Left colon (tissue), 2 donors: Measurements from ENCODE around the gene GPR150. TPM values are rescaled to one million over a fixed set of nuclear protein-coding genes. Genes with fewer than 3 reads are reported as not detected.

Experiments used
- ATAC-seq: fragments of 200-7000 bp; cut with Tn5 transposase; one replicate; pipeline ENCODE4 v1.9.1; 2020; ENCODE audit warnings: mild to moderate bottlenecking, moderate library complexity
- DNase-seq, 2 donors: peaks; one replicate each; pipeline ENCODE4 v3.0.0-alpha.2; 2020
- intact Hi-C, 2 donors: fragments of 100-400 bp; cut with DNase I in 1 of 2; cut with micrococcal nuclease in 1 of 2; formaldehyde crosslinking; loops; one replicate each; pipeline versions ENCODE4 v1.11.2 to v1.14.0; 2022; cut with DNase I, micrococcal nuclease
- long read RNA-seq: library from polyadenylated mRNA; unstranded; transcript quantifications from one replicate; pipeline ENCODE4 v2.0.0, GENCODE V29; 2021
- total RNA-seq, 2 donors: library from RNA; stranded (reverse); fragmentation: NEBNext Ultra II Directional; extraction: Animal tissue kit (Norgen Biotek cat#: 25700); gene quantifications; one replicate each; pipeline ENCODE4 v1.2.1, GENCODE V29; 2021
- donor health status: DM: no; HTN: no; CAD: no.
- donor health status: DM: yes; HTN: yes; CAD: no.

GPR150 gene
- under 1 TPM; 0.37 to 0.45 TPM for total RNA-seq
- long read RNA-seq, partial matches to known transcripts: 0 of 2 reads
- long read RNA-seq, other reads (novel, unspliced or antisense): 2 of 2 reads

DNA sequence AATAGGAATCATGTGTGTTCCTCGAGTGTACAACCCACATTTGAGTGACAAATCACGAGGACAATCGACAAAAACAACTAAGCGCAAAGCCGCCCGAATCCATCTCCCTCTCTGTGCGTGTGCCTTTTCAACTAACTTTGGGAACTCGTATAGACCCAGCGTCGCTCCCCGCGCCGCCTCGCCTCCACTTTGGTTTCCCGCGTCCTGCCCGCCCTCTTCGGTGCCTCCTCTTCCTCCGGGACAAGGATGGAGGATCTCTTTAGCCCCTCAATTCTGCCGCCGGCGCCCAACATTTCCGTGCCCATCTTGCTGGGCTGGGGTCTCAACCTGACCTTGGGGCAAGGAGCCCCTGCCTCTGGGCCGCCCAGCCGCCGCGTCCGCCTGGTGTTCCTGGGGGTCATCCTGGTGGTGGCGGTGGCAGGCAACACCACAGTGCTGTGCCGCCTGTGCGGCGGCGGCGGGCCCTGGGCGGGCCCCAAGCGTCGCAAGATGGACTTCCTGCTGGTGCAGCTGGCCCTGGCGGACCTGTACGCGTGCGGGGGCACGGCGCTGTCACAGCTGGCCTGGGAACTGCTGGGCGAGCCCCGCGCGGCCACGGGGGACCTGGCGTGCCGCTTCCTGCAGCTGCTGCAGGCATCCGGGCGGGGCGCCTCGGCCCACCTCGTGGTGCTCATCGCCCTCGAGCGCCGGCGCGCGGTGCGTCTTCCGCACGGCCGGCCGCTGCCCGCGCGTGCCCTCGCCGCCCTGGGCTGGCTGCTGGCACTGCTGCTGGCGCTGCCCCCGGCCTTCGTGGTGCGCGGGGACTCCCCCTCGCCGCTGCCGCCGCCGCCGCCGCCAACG, at the start of gene GPR150:
Gene GPR150 (plus strand): TSS at position 58 of the 840 bp plus-strand sequence. CDS start 189 bp downstream, at position 247.
- ATAC-seq (peak; percentile 75), DNase-seq (peak; percentile 58 to 75)
- intact Hi-C loops: no loop called here

DNA sequence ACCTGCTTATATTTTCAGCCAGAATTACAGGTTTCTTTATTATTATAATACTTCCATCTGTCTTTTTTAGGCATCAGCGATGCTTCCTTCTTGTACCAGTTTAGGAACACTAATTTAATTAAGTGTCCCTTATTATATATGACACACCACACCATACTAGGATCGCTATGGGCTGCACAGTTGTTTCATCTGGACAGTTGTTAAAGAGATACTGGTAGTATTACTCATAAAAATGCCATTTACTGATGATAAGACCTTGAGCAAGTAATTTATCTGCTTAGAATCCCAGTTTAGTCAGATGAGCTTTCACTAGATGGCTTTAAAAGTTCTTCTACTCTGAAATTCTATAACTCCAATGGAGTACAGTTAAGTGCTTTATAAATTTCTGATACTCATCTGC, 47.9 kb upstream of the GPR150 start:
- ATAC-seq: no peak
- intact Hi-C loops: no loop called here

GRCh38 chr5:95581576-95581975, 38.3 kb upstream of the GPR150 start:
- intact Hi-C loops: no loop called here
- no peak for ATAC-seq
- DNase-seq: no peak

More for the DNA sequence above, 47.9 kb upstream of the GPR150 start:
- no peak for DNase-seq

DNA sequence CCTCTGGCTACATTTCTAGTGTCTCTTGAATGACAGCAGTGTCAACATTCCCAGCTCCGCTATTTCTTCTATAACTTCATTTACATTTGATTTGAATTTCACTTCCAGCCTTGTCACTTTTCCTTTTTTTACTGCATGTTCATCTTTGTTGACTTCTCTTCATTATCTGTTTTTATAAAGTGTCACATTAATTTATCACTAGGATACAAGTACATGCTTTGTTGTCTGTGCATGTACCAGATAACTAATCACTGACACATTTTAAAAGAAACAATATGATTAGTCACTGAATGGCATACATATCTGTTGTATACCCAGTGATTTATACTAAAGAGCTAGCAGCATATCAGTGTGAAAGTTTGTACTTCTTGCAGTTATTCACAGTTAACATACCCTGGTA, 35.9 kb upstream of the GPR150 start:
- intact Hi-C loops: no loop called here
- DNase-seq (no peak), ATAC-seq (no peak)

DNA sequence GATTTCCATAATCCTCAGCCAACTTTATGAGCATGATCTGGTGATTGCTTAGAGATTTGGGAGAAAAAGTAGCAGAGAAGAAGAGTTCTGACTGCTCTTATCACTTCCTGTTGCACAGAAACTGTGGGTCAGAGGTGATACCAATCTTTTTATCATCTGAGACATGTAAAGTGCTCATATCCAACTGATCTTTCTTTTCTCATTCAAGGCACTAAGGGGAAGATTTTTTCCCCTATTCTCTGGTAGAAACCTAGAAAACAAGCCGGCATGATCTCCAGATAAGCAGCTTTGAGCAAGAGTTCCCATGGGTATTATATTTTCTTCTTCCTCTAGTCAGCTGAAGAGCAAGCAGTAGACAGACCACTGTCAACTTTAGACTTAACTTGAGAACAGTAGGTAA, 29.0 kb upstream of the GPR150 start:
- ATAC-seq: no peak
- intact Hi-C loops: no loop called here
- DNase-seq: no peak

- intact Hi-C loops: no loop called here
- no peak for ATAC-seq
- no peak for DNase-seq
Observed at GRCh38 chr5:95591490-95591901, 28.4 kb upstream of the GPR150 start.

DNA sequence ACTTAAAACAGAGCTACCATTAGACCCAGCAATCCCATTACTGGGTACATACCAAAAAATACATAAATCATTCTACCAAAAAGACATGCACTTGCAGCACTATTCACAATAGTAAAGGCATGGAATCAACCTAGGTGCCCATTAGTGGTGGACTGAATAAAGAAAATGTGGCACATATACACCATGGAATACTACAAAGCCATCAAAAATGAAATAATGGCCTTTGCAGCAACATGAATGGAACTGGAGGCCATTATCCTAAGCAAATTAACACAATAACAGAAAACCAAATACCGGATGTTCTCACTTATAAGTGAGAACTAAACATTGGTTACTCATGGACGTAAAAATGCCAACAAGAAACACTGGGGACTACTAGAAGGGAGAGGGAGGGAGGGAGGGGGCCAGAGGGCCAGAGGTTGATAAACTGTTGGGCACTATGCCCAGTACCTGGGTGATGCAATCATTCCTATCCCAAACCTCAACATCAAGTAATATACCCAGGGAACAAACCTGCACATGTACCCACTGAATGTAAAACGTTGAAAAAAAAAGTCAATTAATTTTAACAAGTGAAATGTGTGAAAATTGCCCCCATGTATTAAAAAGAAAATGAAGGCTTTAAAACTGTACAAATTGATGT, 24.5 kb upstream of the GPR150 start:
- DNase-seq: no peak
- intact Hi-C loops: no loop called here
- ATAC-seq: no peak

- no peak for ATAC-seq
- intact Hi-C loops: no loop called here
- no peak for DNase-seq
Observed at GRCh38 chr5:95599252-95599651, 20.6 kb upstream of the GPR150 start.

- no peak for ATAC-seq
- intact Hi-C loops: no loop called here
- DNase-seq: no peak
Observed at GRCh38 chr5:95600557-95600956, 19.3 kb upstream of the GPR150 start.

DNA sequence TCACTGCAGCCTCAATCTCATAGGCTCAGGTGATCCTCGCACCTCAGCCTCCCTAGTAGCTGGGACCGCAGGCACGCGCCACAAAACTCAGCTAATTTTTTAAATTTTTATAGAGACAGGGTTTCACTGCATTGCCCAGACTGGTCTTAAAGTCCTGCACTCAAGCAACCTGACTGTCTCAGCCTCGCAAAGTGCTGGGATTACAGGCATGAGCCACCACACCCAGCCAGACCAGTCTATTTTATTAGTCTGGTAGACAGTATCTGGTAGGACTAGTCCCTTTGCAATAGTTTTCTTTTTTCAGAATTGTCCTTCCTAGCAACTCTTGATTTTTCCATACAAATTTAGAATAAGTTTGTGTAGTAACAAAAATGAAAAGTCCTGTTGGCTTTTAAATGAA, 14.1 kb upstream of the GPR150 start:
- intact Hi-C loops: no loop called here
- DNase-seq (peak in 1 of 2 donors; percentile 6), ATAC-seq (peak; percentile 64)

GRCh38 chr5:95606419-95606818, 13.5 kb upstream of the GPR150 start:
- DNase-seq: no peak
- no peak for ATAC-seq
- intact Hi-C loops: no loop called here

DNA sequence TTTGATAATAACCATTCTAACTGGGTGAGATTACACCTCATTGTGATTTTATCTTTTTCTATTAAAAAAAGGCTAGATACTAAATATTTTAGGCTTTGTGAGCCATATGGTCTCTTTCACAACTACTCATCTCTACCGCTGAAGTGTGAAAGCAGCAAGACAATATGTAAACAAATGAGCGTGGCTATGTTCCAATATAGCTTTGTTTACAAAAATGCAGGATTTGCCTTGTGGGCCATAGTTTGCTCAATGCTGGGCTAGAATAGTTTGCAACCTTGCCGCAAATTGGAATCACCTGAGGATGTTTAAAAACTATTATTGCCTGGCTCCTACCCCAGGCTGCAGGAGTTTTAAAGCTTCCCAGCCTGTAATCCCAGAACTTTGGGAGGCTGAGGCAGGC, 10.2 kb upstream of the GPR150 start:
- intact Hi-C loops: no loop called here
- ATAC-seq (no peak), DNase-seq (no peak)

DNA sequence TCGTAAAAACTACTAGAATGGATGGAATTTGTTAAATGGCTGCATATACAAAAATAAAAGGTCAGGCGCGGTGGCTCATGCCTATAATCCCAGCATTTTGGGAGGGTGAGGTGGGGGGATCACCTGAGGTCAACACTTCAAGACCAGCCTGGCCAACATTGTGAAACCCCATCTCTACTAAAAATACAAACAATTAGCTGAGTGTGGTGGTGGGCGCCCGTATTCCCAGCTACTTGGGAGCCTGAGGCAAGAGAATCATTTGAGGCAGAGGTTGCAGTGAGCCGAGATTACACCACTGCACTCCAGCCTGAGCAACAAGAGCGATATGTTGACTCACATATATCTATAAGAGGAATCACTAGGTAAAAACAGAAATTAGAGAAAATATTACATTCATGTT, 9.3 kb upstream of the GPR150 start:
- ATAC-seq (no peak), DNase-seq (no peak)
- intact Hi-C loops: no loop called here

DNA sequence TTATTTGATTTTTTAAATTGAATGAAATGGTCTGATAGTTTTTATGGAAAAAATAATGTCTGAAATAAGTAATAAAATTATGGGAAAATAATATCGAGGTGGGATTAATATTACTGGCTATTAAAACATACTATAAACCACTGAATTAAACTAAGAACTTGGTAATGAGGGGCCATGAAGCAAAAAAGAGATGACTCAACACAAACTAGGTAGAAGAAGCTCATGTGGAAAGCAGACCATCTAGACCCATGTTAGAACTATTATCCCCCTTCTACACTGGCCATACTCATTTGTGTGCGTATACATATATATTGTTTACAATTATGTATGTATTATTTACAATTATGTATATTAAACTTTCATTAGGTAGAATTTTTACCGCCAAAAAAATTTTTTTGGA, 8.5 kb upstream of the GPR150 start:
- intact Hi-C loops: no loop called here
- DNase-seq: no peak
- no peak for ATAC-seq

GRCh38 chr5:95613514-95613913, 6.4 kb upstream of the GPR150 start:
- no peak for DNase-seq
- intact Hi-C loops: no loop called here
- ATAC-seq: no peak

- ATAC-seq (no peak), DNase-seq (no peak)
- intact Hi-C loops: no loop called here
Observed at GRCh38 chr5:95615164-95615467, 4.8 kb upstream of the GPR150 start.

DNA sequence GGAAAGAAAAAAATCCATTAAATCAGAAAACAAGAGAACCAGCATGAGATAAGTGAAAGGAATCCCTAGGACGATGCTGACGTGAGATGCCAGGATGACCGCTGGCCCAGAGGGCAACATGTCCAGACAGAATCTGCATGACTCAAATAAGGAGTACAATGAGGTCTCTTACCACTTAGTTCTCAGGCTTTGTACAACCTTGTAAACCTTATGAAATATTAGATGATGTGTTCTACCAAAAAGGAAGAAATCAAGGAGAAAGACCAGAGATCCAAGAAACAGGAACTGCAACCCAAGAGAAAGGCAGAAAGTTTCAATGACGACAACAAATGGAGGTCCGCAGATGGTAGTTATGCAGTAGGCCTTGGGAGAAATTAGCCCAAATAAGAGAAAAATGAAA, 2.8 kb upstream of the GPR150 start:
- DNase-seq (no peak), ATAC-seq (no peak)
- intact Hi-C loops: no loop called here

DNA sequence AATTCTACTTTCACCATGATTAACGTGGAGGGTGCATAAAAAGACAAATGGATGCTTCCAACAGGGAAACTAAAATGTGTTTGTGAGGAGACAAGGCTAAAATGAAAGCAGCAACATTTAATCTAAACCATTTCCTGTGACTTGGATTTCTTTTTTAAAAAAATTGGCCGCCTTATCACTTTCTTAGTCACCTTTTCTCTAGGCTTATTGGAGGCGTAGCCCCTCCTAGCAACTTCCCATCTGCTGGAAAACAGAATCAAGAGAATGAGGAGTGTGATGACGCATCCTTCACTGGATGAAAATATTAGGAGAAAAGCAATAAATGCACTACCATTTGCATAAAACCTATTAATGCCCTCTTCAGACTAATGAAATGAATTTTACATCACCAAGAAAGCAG, 791 bp upstream of the GPR150 start:
- ATAC-seq (no peak), DNase-seq (no peak)
- intact Hi-C loops: no loop called here

- intact Hi-C loops: no loop called here
- no peak for ATAC-seq
- DNase-seq: no peak
Observed at GRCh38 chr5:95619514-95620029, 315 bp upstream of the GPR150 start.
